Hepatocyte (in vitro differentiated cells): ENCODE measurements around the gene LRRC41.

Experiments used
- EZH2 ChIP-seq: fragments of 200-600 bp; sonication (generic); IDR thresholded peaks from 2 replicates; pipeline ENCODE4 v1.6.1; 2016; ENCODE audit warnings: antibody characterized with exemption, mild to moderate bottlenecking, borderline replicate concordance
- TF ChIP-seq, protein P1 (sequence below): fragments of 200-600 bp; sonication (generic); IDR thresholded peaks from 2 replicates; pipeline ENCODE4 v1.5.1; 2016; ENCODE audit warnings: antibody characterized with exemption, mild to moderate bottlenecking; ENCODE audit not compliant: poor library complexity

DNA sequence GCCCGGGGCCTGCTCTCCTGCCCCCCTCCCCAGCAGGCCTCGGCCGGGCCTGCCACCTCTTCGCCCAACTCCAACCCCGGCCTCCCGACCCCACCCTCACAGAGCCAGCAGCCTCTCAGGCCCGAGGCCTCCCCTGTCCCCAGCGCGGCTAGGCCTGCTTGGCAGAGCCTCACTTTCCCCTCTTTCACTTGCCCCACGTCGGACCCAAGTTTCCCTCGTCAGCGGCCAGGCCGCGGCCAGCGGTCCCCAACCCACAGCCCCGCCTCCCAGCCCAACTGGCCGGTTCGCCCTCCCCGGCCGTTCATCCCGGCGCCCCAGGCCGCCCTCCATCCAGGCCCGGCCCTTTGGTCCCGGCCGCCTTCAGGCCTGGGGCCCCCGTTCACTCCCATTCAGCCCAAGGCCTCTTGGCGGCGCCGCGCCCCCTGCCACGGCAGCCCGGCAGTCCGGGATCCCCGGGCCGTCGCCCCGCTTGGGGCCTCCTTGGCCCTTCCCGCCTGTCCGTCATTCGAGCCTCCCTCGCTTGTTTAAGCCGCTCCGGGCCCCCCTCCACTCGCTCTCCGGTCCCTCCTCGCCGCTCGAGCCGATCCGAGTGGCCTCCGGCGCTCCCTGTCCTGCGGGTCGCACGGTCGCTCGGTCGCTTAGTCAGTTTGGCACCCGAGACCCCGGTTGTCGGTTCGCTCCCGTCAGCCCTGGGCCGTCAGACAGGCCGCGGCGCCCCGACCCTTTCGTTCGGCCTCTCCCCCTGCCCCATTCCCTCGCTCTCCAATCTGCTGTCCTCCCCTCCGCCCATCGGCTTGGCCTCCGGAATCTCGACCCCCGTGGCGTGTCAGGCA, 1.4 kb downstream of the LRRC41 start:
- TF ChIP-seq, protein P1, sequence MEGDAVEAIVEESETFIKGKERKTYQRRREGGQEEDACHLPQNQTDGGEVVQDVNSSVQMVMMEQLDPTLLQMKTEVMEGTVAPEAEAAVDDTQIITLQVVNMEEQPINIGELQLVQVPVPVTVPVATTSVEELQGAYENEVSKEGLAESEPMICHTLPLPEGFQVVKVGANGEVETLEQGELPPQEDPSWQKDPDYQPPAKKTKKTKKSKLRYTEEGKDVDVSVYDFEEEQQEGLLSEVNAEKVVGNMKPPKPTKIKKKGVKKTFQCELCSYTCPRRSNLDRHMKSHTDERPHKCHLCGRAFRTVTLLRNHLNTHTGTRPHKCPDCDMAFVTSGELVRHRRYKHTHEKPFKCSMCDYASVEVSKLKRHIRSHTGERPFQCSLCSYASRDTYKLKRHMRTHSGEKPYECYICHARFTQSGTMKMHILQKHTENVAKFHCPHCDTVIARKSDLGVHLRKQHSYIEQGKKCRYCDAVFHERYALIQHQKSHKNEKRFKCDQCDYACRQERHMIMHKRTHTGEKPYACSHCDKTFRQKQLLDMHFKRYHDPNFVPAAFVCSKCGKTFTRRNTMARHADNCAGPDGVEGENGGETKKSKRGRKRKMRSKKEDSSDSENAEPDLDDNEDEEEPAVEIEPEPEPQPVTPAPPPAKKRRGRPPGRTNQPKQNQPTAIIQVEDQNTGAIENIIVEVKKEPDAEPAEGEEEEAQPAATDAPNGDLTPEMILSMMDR = peak; percentile 22
- TF ChIP-seq EZH2 = no peak
